ENCODE measurements around the gene SPP1.
A peak's percentile ranks its signal among the peaks of the same experiment; 100 is the strongest.

SPP1 gene

GRCh38 chr4:87956501-87956900, 19.0 kb upstream of the SPP1 start:
- DNase-seq, result no peak

GRCh38 chr4:87957061-87957460, 18.5 kb upstream of the SPP1 start:
- DNase-seq, result no peak

GRCh38 chr4:87961993-87962392, 13.5 kb upstream of the SPP1 start:
- no peak for DNase-seq

- DNase-seq, result no peak
Measured at GRCh38 chr4:87962398-87963146, 12.9 kb upstream of the SPP1 start.

- no peak for DNase-seq
Measured at GRCh38 chr4:87965501-87965975, 10.0 kb upstream of the SPP1 start.

GRCh38 chr4:87966095-87966496, 9.4 kb upstream of the SPP1 start:
- DNase-seq, result no peak

GRCh38 chr4:87967193-87967592, 8.3 kb upstream of the SPP1 start:
- DNase-seq, result no peak

GRCh38 chr4:87970121-87970520, 5.4 kb upstream of the SPP1 start:
- no peak for DNase-seq

GRCh38 chr4:87971866-87972265, 3.6 kb upstream of the SPP1 start:
- no peak for DNase-seq

- DNase-seq, result peak; percentile 39
Measured at GRCh38 chr4:87973283-87974169, 2.0 kb upstream of the SPP1 start.

- DNase-seq, result no peak
Measured at GRCh38 chr4:87974856-87975462, 555 bp upstream of the SPP1 start.

- DNase-seq, result no peak
Measured at GRCh38 chr4:87977521-87978278, 2.2 kb downstream of the SPP1 start.

GRCh38 chr4:87978681-87979080, 3.2 kb downstream of the SPP1 start:
- DNase-seq, result no peak

GRCh38 chr4:87979810-87980209, 4.3 kb downstream of the SPP1 start:
- DNase-seq, result no peak

- no peak for DNase-seq
Measured at GRCh38 chr4:87981486-87981885, 6.0 kb downstream of the SPP1 start.

GRCh38 chr4:87982036-87982435, 6.5 kb downstream of the SPP1 start:
- DNase-seq, result no peak

GRCh38 chr4:87982446-87983010, 7.0 kb downstream of the SPP1 start:
- DNase-seq, result no peak

GRCh38 chr4:87983996-87984395, 8.5 kb downstream of the SPP1 start:
- no peak for DNase-seq

- DNase-seq, result peak; percentile 38
Measured at GRCh38 chr4:87985097-87985886, 9.8 kb downstream of the SPP1 start.

- no peak for DNase-seq
Measured at GRCh38 chr4:87985887-87986200, 10.3 kb downstream of the SPP1 start.

- no peak for DNase-seq
Measured at GRCh38 chr4:87986508-87986907, 11.0 kb downstream of the SPP1 start.

- DNase-seq, result no peak
Measured at GRCh38 chr4:87989765-87990164, 14.3 kb downstream of the SPP1 start.
